Lung (tissue), 12 donors: Measurements from ENCODE around the gene SLC66A3. TPM values are rescaled to one million over a fixed set of nuclear protein-coding genes. Genes with fewer than 3 reads are reported as not detected.

Source experiments
- ATAC-seq: fragments of 200-7000 bp; cut with Tn5 transposase; one replicate; pipeline ENCODE4 v1.9.1; 2020; ENCODE audit warnings: moderate number of reproducible peaks; ENCODE audit not compliant: insufficient read depth, low FRiP score
- DNase-seq, 3 donors: peaks; one replicate each; pipeline ENCODE4 v3.0.0-alpha.2; 2013 to 2017
- H3K27ac ChIP-seq, 2 donors: one replicate each; pipeline ENCODE4 v1.5.1; 2013; ENCODE audit warnings: mild to moderate bottlenecking in 2 of 2, moderate library complexity in 2 of 2, control low read depth in 1 of 2, inconsistent platforms in 1 of 2, low read depth in 1 of 2, low read length in 1 of 2
- H3K27me3 ChIP-seq, 3 donors: one replicate each; pipeline ENCODE4 v1.5.1; 2013; ENCODE audit warnings: low read length in 2 of 3; ENCODE audit not compliant: control insufficient read depth in 3 of 3, insufficient read depth in 3 of 3
- H3K36me3 ChIP-seq, 4 donors: one replicate each; pipeline ENCODE4 v1.5.1; 2013; ENCODE audit warnings: low read length in 4 of 4, mild to moderate bottlenecking in 1 of 4, moderate library complexity in 1 of 4; ENCODE audit not compliant: control insufficient read depth in 4 of 4, insufficient read depth in 4 of 4
- H3K4me1 ChIP-seq, 5 donors: one replicate each; pipeline ENCODE4 v1.5.1; 2013; ENCODE audit warnings: low read length in 5 of 5, mild to moderate bottlenecking in 2 of 5, moderate library complexity in 1 of 5; ENCODE audit not compliant: control insufficient read depth in 5 of 5, insufficient read depth in 5 of 5
- H3K4me3 ChIP-seq: one replicate; pipeline ENCODE4 v1.5.1; 2013; ENCODE audit warnings: mild to moderate bottlenecking, control low read depth, moderate library complexity
- H3K9ac ChIP-seq, 2 donors: one replicate each; pipeline ENCODE4 v1.5.1; 2013; ENCODE audit warnings: low read length in 2 of 2, control low read depth in 1 of 2; ENCODE audit not compliant: insufficient read depth in 1 of 2
- H3K9me3 ChIP-seq, 4 donors: one replicate each; pipeline ENCODE4 v1.5.1; 2013; ENCODE audit warnings: low read length in 3 of 4, mild to moderate bottlenecking in 1 of 4, moderate library complexity in 1 of 4; ENCODE audit not compliant: control insufficient read depth in 4 of 4, insufficient read depth in 3 of 4
- CTCF ChIP-seq: IDR thresholded peaks from 2 replicates; pipeline ENCODE4 v1.5.1; 2012; ENCODE audit warnings: mild to moderate bottlenecking; ENCODE audit errors: control extremely low read depth, extremely low read depth
- WGBS, 2 donors: extraction: QIAGEN DNeasy Blood & Tissue Kit; methylation state at CpG; one replicate each; pipeline ENCODE4 v1.1.7; 2013; 5-methylcytosine and 5-hydroxymethylcytosine counted together
- polyA plus RNA-seq, 2 donors: library from polyadenylated mRNA; stranded (reverse); fragments of 200-250 nt; gene quantifications; one replicate each; pipeline ENCODE4 v1.2.1, GENCODE V29; 2013
- total RNA-seq, 2 donors: library from RNA; depleted of rRNA in 1 of 2; stranded (reverse); fragments of >200 nt in 1 of 2; gene quantifications; one replicate each; pipeline ENCODE4 v1.2.1, GENCODE V29; 2014 to 2021
- donor health status: control.
- donor health status: control.
- donor health status: Bipolar disorder and iron deficiency.
- donor health status: healthy.
- donor health status: DM: yes; HTN: yes; CAD: no.

SLC66A3 gene
- total and polyA plus RNA-seq, 4 donors, result 17.6 to 27.4 (median 22.3) TPM

GRCh38 chr2:11187731-11188130, 32.5 kb downstream of the SLC66A3 start:
- no peaks in the 10 kb centered on the region for H3K27me3 ChIP-seq

GRCh38 chr2:11196246-11196645, 41.0 kb downstream of the SLC66A3 start:
- DNase-seq (no peak), ATAC-seq (no peak)
- Histone ChIP-seq H3K27me3 (no peaks in the 10 kb centered on the region), H3K9me3 (no peaks in the 10 kb centered on the region), H3K4me3 (no peak overlapping the region), H3K36me3 (peaks cover 5 to 27% (median 21%) of the 10 kb centered on the region in 4 donors), H3K27ac (no peak overlapping the region), H3K4me1 (no peaks in the 10 kb centered on the region), H3K9ac (no peak overlapping the region)
- WGBS, 2 donors, result 29 to 77% methylated on average over 3 of the region's 3 CpGs
- TF ChIP-seq CTCF, result no peak

More at GRCh38 chr2:11187731-11188130, 32.5 kb downstream of the SLC66A3 start:
- no peak for DNase-seq
- H3K27ac ChIP-seq, result no peak overlapping the region
- no peak overlapping the region for H3K9ac ChIP-seq
- no peak for ATAC-seq
- whole genome bisulfite sequencing, 2 donors, result 52 to 80% methylated on average over 2 of the region's 2 CpGs
- peaks cover 5 to 29% (median 16%) of the 10 kb centered on the region in 4 donors for H3K36me3 ChIP-seq
- no peak overlapping the region for H3K4me3 ChIP-seq
- H3K9me3 ChIP-seq, result no peaks in the 10 kb centered on the region
- no peaks in the 10 kb centered on the region for H3K4me1 ChIP-seq
- TF ChIP-seq CTCF, result no peak

- Histone ChIP-seq H3K9me3 (no peaks in the 10 kb centered on the region), H3K36me3 (peaks cover 3 to 20% (median 15%) of the 10 kb centered on the region in 4 donors), H3K4me1 (no peaks in the 10 kb centered on the region), H3K27ac (no peak overlapping the region), H3K27me3 (no peaks in the 10 kb centered on the region), H3K9ac (no peak overlapping the region), H3K4me3 (no peak overlapping the region)
- DNase-seq (no peak), ATAC-seq (no peak)
- 95 to 98% methylated on average over 2 of the region's 2 CpGs for WGBS, 2 donors
- no peak for TF ChIP-seq CTCF
Observed at GRCh38 chr2:11200651-11201050, 45.4 kb downstream of the SLC66A3 start.

- ATAC-seq (no peak), DNase-seq (no peak)
- Histone ChIP-seq H3K27me3 (no peaks in the 10 kb centered on the region), H3K4me1 (no peaks in the 10 kb centered on the region), H3K36me3 (peaks cover 2 to 27% (median 11%) of the 10 kb centered on the region in 4 donors), H3K27ac (no peak overlapping the region), H3K9me3 (no peaks in the 10 kb centered on the region), H3K4me3 (no peak overlapping the region), H3K9ac (no peak overlapping the region)
- TF ChIP-seq CTCF, result no peak
- WGBS, 2 donors, result 81 to 89% methylated on average over 5 of the region's 5 CpGs
Observed at GRCh38 chr2:11201969-11202368, 46.7 kb downstream of the SLC66A3 start.
